SK-N-SH (cell line): Measurements from ENCODE around the gene GEMIN7.

Source experiments
- CTCF ChIP-seq: fragments of 200-600 bp; sonication (generic); IDR thresholded peaks from 2 replicates; pipeline ENCODE4 v1.6.1; 2017; ENCODE audit warnings: antibody characterized with exemption, mild to moderate bottlenecking, moderate library complexity
- EP300 ChIP-seq, 2 experiments: IDR thresholded peaks; 2 replicates each; pipeline versions ENCODE4 v1.4.0 to v1.6.1; 2012; ENCODE audit warnings: borderline replicate concordance in 1 of 2, low read depth in 1 of 2, low read length in 1 of 2
- MAX ChIP-seq: IDR thresholded peaks from 2 replicates; pipeline ENCODE4 v1.4.0; 2012; ENCODE audit warnings: low read depth
- TF ChIP-seq, protein P1 (sequence below): IDR thresholded peaks from 2 replicates; pipeline ENCODE4 v1.6.1; 2012; ENCODE audit warnings: mild to moderate bottlenecking, low read depth, low read length, moderate library complexity

GRCh38 chr19:45030825-45031224 is 48.2 kb upstream of the GEMIN7 start:
- TF ChIP-seq CTCF (no peak), MAX (no peak), EP300 (IDR thresholded peaks at IDR 0.05; ENCODE audit: borderline replicate concordance in 1 of 2, low read depth in 1 of 2, low read length in 1 of 2) (no peak)
- TF ChIP-seq, protein P1, sequence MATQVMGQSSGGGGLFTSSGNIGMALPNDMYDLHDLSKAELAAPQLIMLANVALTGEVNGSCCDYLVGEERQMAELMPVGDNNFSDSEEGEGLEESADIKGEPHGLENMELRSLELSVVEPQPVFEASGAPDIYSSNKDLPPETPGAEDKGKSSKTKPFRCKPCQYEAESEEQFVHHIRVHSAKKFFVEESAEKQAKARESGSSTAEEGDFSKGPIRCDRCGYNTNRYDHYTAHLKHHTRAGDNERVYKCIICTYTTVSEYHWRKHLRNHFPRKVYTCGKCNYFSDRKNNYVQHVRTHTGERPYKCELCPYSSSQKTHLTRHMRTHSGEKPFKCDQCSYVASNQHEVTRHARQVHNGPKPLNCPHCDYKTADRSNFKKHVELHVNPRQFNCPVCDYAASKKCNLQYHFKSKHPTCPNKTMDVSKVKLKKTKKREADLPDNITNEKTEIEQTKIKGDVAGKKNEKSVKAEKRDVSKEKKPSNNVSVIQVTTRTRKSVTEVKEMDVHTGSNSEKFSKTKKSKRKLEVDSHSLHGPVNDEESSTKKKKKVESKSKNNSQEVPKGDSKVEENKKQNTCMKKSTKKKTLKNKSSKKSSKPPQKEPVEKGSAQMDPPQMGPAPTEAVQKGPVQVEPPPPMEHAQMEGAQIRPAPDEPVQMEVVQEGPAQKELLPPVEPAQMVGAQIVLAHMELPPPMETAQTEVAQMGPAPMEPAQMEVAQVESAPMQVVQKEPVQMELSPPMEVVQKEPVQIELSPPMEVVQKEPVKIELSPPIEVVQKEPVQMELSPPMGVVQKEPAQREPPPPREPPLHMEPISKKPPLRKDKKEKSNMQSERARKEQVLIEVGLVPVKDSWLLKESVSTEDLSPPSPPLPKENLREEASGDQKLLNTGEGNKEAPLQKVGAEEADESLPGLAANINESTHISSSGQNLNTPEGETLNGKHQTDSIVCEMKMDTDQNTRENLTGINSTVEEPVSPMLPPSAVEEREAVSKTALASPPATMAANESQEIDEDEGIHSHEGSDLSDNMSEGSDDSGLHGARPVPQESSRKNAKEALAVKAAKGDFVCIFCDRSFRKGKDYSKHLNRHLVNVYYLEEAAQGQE: no peak
